GM20431 (cell line): ENCODE measurements around the gene MBD3L1.

Source experiments
- in situ Hi-C: fragments of 300-500 bp; cut with MseI, MboI; formaldehyde crosslinking; loops from one replicate; pipeline ENCODE4 v1.15.0; 2020; ENCODE audit warnings: low sequenced_read_pairs; ENCODE audit not compliant: unreplicated experiment

The MBD3L1 gene

GRCh38 chr19:8832132-8833021 is at the start of gene MBD3L1, which contains the start of gene ZNF558:
TSS of gene MBD3L1 (plus strand) at chr19:8832377. CDS start at chr19:8842679, 10,302 bp downstream.
TSS of gene ZNF558 (minus strand) at chr19:8832304. CDS start at chr19:8822659, 9,645 bp downstream.
- in situ Hi-C loops, result no loop called here

- in situ Hi-C loops, result no loop called here
These were observed 37.4 kb upstream of the MBD3L1 start for GRCh38 chr19:8794823-8795222.

DNA sequence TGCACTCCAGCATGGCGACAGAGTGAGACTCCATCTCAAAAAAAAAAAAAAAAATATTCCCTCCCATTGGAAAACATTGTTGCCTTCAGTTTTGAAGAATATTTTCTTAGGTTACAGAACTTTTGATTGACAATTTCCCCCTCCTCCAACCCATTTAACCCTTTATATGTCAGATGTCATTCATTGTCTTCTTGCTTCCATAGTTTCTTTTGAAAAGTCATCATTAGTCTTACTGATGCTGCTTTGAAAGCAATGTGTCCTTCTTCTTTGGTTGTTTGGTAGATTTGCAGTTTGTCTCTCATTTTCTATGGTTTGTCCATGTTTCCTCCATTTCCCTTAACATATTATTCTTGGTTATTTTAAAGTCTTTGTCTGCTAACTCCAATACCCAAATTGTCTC is 25.5 kb upstream of the MBD3L1 start:
- in situ Hi-C loops, result no loop called here

DNA sequence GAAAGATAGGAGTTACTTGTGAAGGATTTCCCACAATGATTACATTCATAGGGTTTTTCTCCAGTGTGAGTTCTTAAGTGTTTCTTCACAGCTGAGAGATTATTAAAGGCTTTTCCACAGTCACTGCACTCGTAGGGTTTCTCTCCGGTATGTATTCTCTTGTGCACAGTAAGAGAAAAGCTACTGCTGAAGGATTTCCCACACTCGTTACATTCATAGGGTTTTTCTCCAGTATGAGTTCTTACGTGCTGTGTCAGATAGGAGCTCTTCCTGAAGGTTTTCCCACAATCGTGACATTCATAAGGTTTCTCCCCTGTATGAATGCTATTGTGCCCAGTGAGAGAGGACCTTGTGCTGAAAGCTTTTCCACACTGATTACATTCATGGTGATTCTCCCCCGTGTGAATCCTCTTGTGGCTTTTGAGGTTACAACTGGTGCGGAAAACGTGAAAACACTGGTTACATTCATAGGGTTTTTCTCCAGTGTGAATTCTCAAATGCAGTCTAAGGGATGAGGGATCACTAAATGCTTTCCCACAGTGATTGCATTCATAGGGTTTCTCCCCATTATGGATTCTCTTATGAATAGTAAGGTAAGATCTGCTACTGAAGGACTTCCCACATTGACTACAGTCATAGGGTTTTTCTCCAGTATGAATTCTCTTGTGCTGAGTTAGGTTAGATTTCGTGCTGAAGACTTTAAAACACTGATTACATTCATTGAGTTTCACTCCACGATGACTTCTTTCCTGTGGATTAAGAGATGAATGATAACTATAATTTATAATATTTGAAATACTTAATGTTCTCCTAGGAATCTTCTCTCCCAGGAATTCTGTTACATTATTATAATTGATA is 20.6 kb upstream of the MBD3L1 start:
- in situ Hi-C loops, result no loop called here

DNA sequence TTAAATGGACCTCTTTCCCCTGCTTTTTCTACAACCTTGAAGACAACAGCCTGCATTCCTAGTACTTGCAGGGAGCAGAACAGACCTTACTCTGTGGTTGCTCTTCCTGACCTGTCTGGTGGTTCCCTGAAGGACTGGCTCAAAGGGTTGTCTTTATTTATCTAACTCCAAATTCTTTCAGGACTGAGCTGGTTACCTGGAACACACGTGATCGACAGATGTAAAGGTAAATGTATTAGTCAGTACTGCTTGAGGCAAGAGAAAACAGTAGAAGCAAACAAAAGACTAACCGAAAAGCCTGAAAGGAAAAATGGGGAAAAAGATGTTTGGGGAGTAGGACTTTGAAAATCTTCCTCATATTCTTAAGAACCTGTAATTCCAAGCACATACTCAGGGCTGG is 18.0 kb upstream of the MBD3L1 start:
- in situ Hi-C loops, result no loop called here

GRCh38 chr19:8815780-8816179 is 16.4 kb upstream of the MBD3L1 start:
- in situ Hi-C loops, result no loop called here

GRCh38 chr19:8820234-8820633 is 11.9 kb upstream of the MBD3L1 start:
- in situ Hi-C loops, result no loop called here

- in situ Hi-C loops, result no loop called here
These were observed 10.4 kb upstream of the MBD3L1 start for GRCh38 chr19:8821748-8822241.

DNA sequence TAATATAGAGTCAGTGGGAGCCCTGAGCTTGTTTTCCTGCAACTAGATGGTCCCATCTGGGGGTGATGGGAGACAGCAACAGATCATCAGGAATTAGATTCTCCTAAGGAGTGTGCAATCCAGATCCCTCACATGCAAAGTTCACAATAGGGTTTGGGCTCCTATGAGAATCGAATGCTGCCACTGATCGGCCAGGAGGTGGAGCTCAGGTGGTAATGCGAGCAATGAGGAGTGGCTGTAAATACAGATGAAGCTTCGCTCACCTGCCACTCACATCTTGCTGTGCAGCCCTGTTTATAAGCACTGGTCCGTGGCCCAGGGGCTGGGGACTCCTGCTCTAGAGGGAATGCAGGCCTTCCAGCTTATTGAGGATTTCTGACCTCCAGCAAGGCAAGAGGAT is 5.8 kb upstream of the MBD3L1 start:
- in situ Hi-C loops, result no loop called here

- in situ Hi-C loops, result no loop called here
These were observed 4.9 kb upstream of the MBD3L1 start for GRCh38 chr19:8827277-8827676.

GRCh38 chr19:8831373-8831772 is 804 bp upstream of the MBD3L1 start:
- in situ Hi-C loops, result no loop called here

DNA sequence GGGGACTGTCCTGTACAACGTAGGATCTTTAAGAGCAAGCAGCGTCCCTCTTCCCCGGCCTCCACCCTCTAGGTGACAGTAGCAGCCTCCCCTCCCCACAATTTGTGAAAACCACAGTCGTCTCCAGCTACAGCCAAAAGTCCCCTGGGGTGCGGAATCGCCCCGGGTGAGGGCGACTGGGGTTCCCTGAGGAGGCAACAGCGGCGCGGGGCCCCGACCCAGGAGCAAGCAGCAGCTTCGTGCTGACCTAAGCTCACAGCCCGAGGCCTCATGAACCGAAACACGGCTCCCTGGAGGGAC is 395 bp upstream of the MBD3L1 start:
- in situ Hi-C loops, result no loop called here

DNA sequence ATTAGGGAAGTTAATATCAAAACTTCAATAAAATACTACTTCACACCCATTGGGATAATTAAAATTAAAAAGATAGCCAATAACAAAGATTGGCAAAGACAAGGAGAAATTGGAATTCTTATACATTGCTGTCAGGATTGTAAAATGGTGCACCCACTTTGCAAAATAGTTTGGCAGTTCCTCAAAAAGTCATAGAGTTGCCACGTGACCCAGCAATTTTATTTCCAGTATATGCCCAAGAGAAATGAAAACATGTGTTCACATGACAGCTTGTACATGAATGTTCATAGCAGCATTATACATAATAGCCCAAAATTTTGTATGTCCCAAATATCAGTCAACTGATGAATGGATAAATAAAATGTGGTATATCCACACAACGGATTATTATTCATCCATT is 3.3 kb downstream of the MBD3L1 start:
- in situ Hi-C loops, result no loop called here

GRCh38 chr19:8835877-8836276 is 3.7 kb downstream of the MBD3L1 start:
- in situ Hi-C loops, result no loop called here

GRCh38 chr19:8840708-8841107 is 8.5 kb downstream of the MBD3L1 start:
- in situ Hi-C loops, result no loop called here

- in situ Hi-C loops, result no loop called here
These were observed 14.6 kb downstream of the MBD3L1 start for GRCh38 chr19:8846819-8847218.

DNA sequence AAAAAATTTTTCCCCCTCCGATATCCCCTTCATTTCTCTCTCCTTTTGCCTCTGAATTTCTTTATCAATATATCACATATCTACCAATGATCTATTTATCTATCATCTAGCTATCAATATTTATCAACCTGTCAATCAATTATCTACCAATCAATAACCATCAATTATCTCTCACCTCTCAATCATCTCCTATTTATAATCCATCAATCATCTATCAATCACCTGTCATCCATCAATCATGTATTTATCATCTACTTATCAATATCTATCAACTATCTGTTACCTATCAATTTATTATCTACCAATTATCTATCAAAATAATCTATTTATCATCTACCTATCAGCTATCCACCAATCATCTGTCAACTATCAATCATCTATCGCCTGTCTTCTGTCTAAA is 17.1 kb downstream of the MBD3L1 start:
- in situ Hi-C loops, result no loop called here

GRCh38 chr19:8850488-8850887 is 18.3 kb downstream of the MBD3L1 start:
- in situ Hi-C loops, result no loop called here

DNA sequence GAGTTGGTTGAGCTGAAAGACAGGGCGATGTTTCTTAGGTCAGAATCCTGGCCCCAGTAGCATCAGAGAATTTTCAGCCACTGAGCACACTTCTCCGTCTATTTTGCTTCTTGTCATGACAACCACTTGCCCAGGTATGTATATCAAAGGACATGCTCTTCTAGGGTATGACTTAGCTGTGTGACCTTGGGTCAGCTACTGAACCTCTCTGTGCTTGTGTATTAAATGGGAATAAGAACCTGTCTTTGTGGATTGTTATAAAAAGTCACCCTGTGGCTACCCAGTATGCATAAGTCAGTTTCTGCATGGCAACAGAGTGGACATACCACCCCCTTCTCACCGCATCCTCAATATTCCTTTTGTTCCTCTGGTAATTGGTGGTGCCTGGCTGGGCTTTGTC is 26.1 kb downstream of the MBD3L1 start:
- in situ Hi-C loops, result no loop called here

DNA sequence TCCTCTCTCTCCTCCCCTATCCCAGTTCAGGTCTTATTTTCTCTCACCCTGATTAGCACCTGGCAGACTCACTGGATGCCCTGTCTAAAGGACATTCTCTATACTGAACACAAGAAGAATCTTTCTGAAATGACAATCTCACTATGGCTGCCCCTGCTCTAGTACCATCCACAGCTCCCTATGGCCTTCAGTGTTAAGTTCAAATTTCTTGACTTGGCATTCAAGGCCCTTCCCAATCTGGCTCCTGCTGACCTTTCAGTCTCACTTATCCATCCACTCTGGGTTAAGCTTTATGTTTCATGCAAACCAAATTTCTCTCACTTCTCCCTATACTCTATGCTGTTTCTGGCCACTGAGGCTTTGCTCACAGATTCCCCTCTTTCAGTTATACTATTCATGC is 34.2 kb downstream of the MBD3L1 start:
- in situ Hi-C loops, result no loop called here
